Muscle layer of colon (tissue), 2 donors: ENCODE data around the gene GRID2.
"Not testable (repeated sequence)": the region's sequence is repeated elsewhere in the genome, so short reads cannot be mapped to it uniquely, and the experiment has no call there.

ENCODE experiments used
- H3K27ac ChIP-seq: one replicate; pipeline ENCODE4 v1.7.0; 2013; ENCODE audit warnings: low read depth, mild to moderate bottlenecking, low read length, moderate library complexity
- H3K27me3 ChIP-seq, 2 donors: one replicate each; pipeline ENCODE4 v1.7.0; 2013; ENCODE audit warnings: low read length in 2 of 2, mild to moderate bottlenecking in 2 of 2; ENCODE audit not compliant: insufficient read depth in 2 of 2, control insufficient read depth in 1 of 2
- H3K36me3 ChIP-seq: one replicate; pipeline ENCODE4 v1.7.0; 2013; ENCODE audit warnings: mild to moderate bottlenecking, low read length; ENCODE audit not compliant: insufficient read depth
- H3K4me1 ChIP-seq: one replicate; pipeline ENCODE4 v1.7.0; 2013; ENCODE audit warnings: mild to moderate bottlenecking, low read length; ENCODE audit not compliant: insufficient read depth
- H3K4me3 ChIP-seq, 2 donors: one replicate each; pipeline ENCODE4 v1.7.0; 2013; ENCODE audit warnings: low read length in 2 of 2, low read depth in 1 of 2, mild to moderate bottlenecking in 1 of 2, moderate library complexity in 1 of 2
- H3K9ac ChIP-seq: one replicate; pipeline ENCODE4 v1.7.0; 2013; ENCODE audit warnings: low read length
- H3K9me3 ChIP-seq: one replicate; pipeline ENCODE4 v1.7.0; 2013; ENCODE audit warnings: mild to moderate bottlenecking, low read length
- donor health status: abdominal sarcoma.
- donor health status: Adenocarcinoma of cecum.

GRID2 gene

DNA sequence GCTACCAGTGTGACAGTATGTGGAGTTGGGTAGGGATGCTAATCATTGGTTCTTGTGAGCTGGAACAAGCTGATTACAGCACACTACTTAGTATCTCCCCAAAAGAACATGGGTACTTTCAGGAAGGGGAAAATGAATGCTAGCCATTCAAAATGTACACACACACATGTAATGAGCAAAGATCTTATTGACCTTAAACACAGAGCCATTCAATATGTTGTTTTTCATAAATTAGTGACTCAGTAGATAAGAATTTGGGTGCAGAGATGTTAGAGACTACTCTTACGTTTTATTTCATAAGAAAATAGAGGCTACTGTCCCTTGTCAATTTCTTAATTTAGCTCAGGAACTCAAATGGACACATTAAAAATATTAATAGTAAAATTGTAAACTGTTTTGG lies 1015.3 kb downstream of the GRID2 start:
- Histone ChIP-seq H3K9me3 (no peaks in the 10 kb centered on the region), H3K36me3 (no peaks in the 10 kb centered on the region), H3K4me1 (no peaks in the 10 kb centered on the region), H3K4me3 (no peak overlapping the region), H3K27ac (no peak overlapping the region), H3K9ac (no peak overlapping the region), H3K27me3 (no peaks in the 10 kb centered on the region)

DNA sequence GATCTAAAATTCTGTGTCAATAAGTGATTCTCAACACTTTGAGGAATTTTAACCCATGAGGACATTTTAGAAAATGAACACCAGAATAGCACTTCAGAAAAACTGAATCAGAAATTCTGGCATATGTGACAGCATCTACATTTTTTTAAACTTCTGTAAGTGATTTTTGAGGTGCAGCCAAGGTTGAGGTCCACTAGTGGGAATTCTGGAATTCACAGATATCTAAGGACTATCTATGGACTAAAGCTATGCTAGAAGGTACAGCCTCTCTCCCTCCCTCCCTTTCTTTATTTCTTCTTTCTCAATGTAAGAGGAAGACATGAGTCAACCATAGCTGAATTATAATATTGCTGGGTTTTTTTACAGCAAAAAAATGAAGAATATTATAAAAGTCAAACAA lies 1016.6 kb downstream of the GRID2 start:
- H3K9me3 ChIP-seq = no peaks in the 10 kb centered on the region
- no peaks in the 10 kb centered on the region for H3K27me3 ChIP-seq
- no peaks in the 10 kb centered on the region for H3K4me1 ChIP-seq
- H3K9ac ChIP-seq = no peak overlapping the region
- H3K4me3 ChIP-seq = no peak overlapping the region
- H3K27ac ChIP-seq = no peak overlapping the region
- H3K36me3 ChIP-seq = no peaks in the 10 kb centered on the region

DNA sequence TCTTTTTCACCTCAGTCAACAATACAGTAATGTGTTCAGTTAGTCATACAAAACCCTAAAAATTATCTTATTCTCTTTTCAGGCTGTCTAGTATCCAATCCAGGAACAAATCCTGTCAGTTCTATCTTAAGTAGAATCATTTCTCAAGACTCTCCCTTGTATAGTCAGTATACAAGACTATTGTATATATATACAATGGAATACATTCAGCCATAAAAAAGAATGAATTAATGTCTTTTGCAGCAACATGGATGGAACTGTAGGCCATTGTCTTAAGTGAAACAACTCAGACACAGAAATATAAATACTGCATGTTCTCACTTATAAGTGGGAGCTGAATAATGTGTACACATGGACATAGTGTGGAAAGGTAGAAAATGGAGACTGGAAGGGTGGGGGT lies 1023.6 kb downstream of the GRID2 start:
- Histone ChIP-seq H3K4me3 (no peak overlapping the region), H3K27me3 (no peaks in the 10 kb centered on the region), H3K27ac (no peak overlapping the region), H3K4me1 (no peaks in the 10 kb centered on the region), H3K9me3 (no peaks in the 10 kb centered on the region), H3K36me3 (no peaks in the 10 kb centered on the region), H3K9ac (no peak overlapping the region)

DNA sequence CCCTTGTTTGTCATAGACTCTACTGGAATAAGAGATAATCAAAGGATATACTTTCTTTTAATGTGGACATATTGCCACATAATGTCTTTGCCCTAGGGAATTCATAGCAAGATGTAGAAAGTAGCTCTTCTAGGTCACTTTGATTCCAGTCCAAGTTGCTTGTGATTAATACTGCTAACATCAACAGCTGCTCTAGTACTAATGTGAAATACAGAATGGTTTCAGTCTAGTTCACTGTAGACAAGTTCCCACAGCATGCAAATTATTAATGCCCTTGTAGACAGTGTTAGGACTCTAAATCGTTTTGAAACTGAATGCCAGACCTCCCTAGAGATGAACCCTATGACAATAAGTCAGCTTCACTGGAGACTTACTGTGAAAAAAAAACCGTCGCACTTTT lies 1030.2 kb downstream of the GRID2 start:
- Histone ChIP-seq H3K4me1 (no peaks in the 10 kb centered on the region), H3K4me3 (no peak overlapping the region), H3K9ac (no peak overlapping the region), H3K36me3 (no peaks in the 10 kb centered on the region), H3K27ac (no peak overlapping the region), H3K9me3 (no peaks in the 10 kb centered on the region), H3K27me3 (no peaks in the 10 kb centered on the region)

DNA sequence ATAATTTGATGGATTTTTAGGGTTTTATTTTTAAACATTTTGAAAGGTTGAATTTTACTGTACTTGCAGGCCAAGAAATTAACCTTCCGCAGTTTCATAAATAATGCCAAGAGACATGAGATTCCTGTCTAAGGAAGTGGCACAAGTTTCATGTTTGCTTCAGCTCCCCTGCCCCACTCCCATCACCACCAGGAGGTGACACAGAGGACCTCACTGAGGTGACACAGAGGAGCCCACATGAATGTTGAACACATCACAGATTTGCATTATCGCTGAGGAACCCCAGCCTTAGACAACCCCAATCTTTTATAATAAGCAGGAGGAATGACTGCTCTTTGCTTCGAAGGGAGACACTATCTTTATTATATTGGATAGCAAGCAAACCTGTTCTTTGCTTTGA lies 1033.4 kb downstream of the GRID2 start:
- no peaks in the 10 kb centered on the region for H3K36me3 ChIP-seq
- H3K9me3 ChIP-seq = no peaks in the 10 kb centered on the region
- H3K4me3 ChIP-seq = no peak overlapping the region
- H3K27me3 ChIP-seq = no peaks in the 10 kb centered on the region
- H3K27ac ChIP-seq = no peak overlapping the region
- no peaks in the 10 kb centered on the region for H3K4me1 ChIP-seq
- H3K9ac ChIP-seq = no peak overlapping the region

DNA sequence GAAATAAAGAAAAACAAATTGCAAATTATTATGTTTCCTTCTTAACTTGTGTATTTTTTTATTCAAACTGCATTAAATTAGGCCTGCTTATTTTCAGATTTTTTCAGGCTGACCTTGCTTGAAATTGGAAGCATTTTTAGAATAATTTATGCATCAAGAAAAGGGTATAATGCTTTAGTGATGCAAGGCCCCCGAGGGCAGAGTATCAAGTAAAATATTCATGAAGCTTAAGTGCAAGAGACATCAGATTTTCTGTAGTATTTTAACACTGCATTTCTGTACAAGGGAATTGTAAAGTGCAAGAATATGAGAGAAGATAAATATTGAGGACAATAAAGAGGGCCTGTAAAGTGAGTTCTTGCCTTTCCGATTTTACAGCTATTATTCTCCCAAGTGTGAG lies 1039.0 kb downstream of the GRID2 start:
- H3K36me3 ChIP-seq = no peaks in the 10 kb centered on the region
- H3K9ac ChIP-seq = no peak overlapping the region
- no peaks in the 10 kb centered on the region for H3K9me3 ChIP-seq
- no peak overlapping the region for H3K27ac ChIP-seq
- no peaks in the 10 kb centered on the region for H3K27me3 ChIP-seq
- H3K4me3 ChIP-seq = no peak overlapping the region
- no peaks in the 10 kb centered on the region for H3K4me1 ChIP-seq

DNA sequence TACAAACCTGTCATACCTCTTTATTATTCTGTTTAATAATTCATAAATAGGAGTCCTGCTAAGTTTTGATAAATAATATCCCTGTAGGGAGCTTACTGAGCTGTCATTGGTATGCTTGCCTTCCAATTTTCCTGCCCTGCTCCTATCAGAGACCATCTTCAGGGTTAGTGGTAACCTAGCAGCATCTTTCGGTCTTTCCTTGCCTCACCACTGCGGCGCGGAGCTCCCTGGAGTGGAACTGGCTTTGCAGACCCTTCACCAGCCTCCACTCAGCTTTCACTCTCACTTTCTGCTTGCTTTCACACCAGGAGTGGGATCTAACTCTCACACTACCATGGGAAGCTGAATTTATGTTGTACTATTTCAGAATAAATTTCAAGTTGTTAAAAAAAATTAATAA lies 1043.1 kb downstream of the GRID2 start:
- no peaks in the 10 kb centered on the region for H3K9me3 ChIP-seq
- no peaks in the 10 kb centered on the region for H3K4me1 ChIP-seq
- no peak overlapping the region for H3K27ac ChIP-seq
- H3K4me3 ChIP-seq = no peak overlapping the region
- H3K36me3 ChIP-seq = no peaks in the 10 kb centered on the region
- no peaks in the 10 kb centered on the region for H3K27me3 ChIP-seq
- no peak overlapping the region for H3K9ac ChIP-seq

DNA sequence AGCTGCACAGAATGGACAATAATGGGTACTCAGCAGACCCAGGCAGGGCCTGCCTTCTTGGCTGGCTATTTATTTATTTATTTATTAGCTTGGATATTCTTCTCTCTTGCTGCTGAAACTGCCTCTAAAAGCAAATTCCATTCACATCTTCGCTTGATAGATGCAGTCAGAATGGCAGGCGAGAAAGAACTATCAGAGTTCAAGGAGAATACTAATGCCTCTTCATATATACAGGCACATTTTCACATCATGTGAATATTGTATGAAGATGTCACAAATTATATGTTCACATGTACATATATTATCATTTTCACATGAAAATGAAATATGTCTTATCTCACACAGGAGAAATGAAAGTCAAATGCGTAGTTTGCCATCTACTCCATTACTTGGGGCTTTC lies 1045.1 kb downstream of the GRID2 start:
- H3K4me3 ChIP-seq = no peak overlapping the region
- H3K36me3 ChIP-seq = no peaks in the 10 kb centered on the region
- no peak overlapping the region for H3K9ac ChIP-seq
- H3K9me3 ChIP-seq = no peaks in the 10 kb centered on the region
- H3K27ac ChIP-seq = no peak overlapping the region
- no peaks in the 10 kb centered on the region for H3K4me1 ChIP-seq
- H3K27me3 ChIP-seq = no peaks in the 10 kb centered on the region

DNA sequence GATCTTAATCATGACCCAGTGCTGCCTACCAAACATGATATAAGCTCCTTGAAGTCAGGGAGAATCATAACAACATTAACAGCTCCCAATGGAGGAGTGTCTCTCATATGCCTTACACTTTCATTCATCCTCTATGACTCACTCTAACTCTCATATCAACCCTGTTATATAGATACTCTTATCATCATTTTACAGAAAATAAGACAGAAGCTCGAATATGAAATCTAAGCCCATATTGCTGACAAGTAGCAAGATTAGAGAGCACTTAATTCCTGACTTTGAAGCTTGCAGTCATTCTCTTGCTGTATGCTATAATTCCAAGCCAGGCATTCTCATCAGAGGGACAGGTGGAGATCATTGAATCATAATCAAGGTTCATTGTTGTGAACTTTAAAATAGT lies 1048.1 kb downstream of the GRID2 start:
- Histone ChIP-seq H3K9ac (no peak overlapping the region), H3K36me3 (no peaks in the 10 kb centered on the region), H3K4me1 (no peaks in the 10 kb centered on the region), H3K9me3 (no peaks in the 10 kb centered on the region), H3K27me3 (no peaks in the 10 kb centered on the region), H3K4me3 (no peak overlapping the region), H3K27ac (no peak overlapping the region)

DNA sequence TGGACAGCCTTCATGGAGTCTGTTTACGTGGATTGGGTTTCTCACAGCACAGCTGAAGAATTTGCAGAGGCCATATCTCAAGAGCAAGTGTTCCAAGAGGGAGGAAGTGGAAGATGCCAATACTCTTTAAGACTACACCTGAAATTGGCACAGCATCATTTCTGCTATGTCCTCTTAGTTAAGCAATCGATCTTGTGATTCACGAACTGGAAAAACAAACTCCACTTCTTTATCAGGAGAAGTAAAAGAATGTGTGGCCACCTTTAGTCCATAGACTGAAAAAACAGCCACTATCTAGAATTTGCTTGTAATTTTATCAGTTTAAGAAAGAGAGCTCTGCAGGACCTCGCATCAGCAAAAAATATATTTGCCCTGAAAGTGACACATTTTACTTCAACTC lies 1051.6 kb downstream of the GRID2 start:
- Histone ChIP-seq H3K9me3 (no peaks in the 10 kb centered on the region), H3K9ac (no peak overlapping the region), H3K27me3 (no peaks in the 10 kb centered on the region), H3K4me1 (no peaks in the 10 kb centered on the region), H3K4me3 (no peak overlapping the region), H3K36me3 (no peaks in the 10 kb centered on the region), H3K27ac (no peak overlapping the region)

DNA sequence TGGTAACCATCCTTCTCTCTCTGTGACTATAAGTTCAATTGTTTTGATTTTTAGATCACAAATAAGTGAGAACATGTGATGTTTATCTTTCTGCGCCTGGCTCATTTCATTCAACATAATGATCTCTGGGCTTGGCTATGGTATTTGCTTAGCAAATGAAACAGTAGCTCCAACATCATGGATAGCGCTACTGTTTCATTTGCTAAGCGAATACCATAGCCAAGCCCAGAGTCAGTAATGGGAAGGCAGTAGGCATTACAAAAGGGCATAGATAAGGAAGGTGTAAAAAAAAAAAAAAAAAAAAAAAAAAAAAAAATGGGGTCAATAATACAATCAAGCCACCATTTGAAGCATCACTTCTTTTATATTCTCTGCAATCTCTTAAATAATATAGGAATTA lies 1055.8 kb downstream of the GRID2 start:
- no peaks in the 10 kb centered on the region for H3K4me1 ChIP-seq
- H3K27ac ChIP-seq = no peak overlapping the region
- no peaks in the 10 kb centered on the region for H3K36me3 ChIP-seq
- H3K4me3 ChIP-seq = no peak overlapping the region
- no peaks in the 10 kb centered on the region for H3K9me3 ChIP-seq
- no peak overlapping the region for H3K9ac ChIP-seq
- H3K27me3 ChIP-seq = no peaks in the 10 kb centered on the region

DNA sequence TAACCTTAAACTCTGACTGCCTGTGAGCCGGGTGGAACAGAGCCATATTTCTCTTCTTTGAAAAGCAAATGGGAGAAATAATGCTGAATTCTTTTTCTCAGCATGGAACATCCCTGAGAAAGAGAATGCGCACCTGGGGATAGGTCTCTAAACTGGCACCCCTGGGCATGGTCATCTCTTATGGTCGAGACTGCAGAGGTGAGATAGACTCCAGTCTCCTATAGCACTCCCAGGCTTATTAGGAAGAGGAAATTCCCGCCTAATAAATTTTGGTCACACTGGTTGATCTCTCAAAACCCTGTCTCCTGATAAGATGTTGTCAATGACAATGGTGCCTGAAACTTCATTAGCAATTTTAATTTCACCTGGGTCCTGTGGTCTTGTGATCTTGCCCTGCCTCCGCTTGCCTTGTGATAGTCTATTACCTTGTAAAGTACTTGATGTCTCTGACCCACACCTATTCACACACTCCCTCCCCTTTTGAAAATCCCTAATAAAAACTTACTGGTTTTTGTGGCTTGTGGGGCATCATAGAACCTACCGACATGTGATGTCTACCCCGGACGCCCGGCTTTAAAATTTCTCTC lies 1062.5 kb downstream of the GRID2 start:
- H3K4me3 ChIP-seq = not testable (repeated sequence)

More for the DNA sequence above, 1062.5 kb downstream of the GRID2 start:
- H3K27me3 ChIP-seq, H3K36me3 ChIP-seq, H3K9ac ChIP-seq, H3K9me3 ChIP-seq, H3K4me1 ChIP-seq, H3K27ac ChIP-seq: not testable (repeated sequence)
